Parathyroid adenoma (tissue), 2 donors: ENCODE results near the gene ADSL.

Experiments
- H2AFZ ChIP-seq: fragments of 300-600 bp; sonication (generic); one replicate; pipeline ENCODE4 v1.7.0; 2017; ENCODE audit warnings: antibody characterized with exemption, mild to moderate bottlenecking
- H3K27ac ChIP-seq: fragments of 300-600 bp; sonication (generic); one replicate; pipeline ENCODE4 v1.7.0; 2017
- H3K27me3 ChIP-seq: fragments of 300-600 bp; sonication (generic); one replicate; pipeline ENCODE4 v1.7.0; 2017; ENCODE audit warnings: low read length; ENCODE audit not compliant: control insufficient read depth, insufficient read depth
- H3K36me3 ChIP-seq: fragments of 300-600 bp; sonication (generic); one replicate; pipeline ENCODE4 v1.7.0; 2017; ENCODE audit warnings: low read length; ENCODE audit not compliant: control insufficient read depth, insufficient read depth
- H3K4me1 ChIP-seq: fragments of 300-600 bp; sonication (generic); one replicate; pipeline ENCODE4 v1.7.0; 2017; ENCODE audit warnings: control low read depth
- H3K4me2 ChIP-seq: fragments of 300-600 bp; sonication (generic); one replicate; pipeline ENCODE4 v1.7.0; 2017; ENCODE audit warnings: low read length
- H3K4me3 ChIP-seq: fragments of 300-600 bp; sonication (generic); one replicate; pipeline ENCODE4 v1.7.0; 2017; ENCODE audit warnings: low read depth, low read length
- H3K79me2 ChIP-seq: fragments of 300-600 bp; sonication (generic); one replicate; pipeline ENCODE4 v1.7.0; 2017; ENCODE audit warnings: control low read depth
- H3K9ac ChIP-seq: fragments of 300-600 bp; sonication (generic); one replicate; pipeline ENCODE4 v1.7.0; 2017; ENCODE audit warnings: mild to moderate bottlenecking
- H3K9me3 ChIP-seq: fragments of 300-600 bp; sonication (generic); one replicate; pipeline ENCODE4 v1.7.0; 2017; ENCODE audit warnings: low read length; ENCODE audit not compliant: control insufficient read depth
- CTCF ChIP-seq: fragments of 300-600 bp; sonication (generic); IDR thresholded peaks from one replicate; pipeline ENCODE4 v1.7.0; 2017; ENCODE audit warnings: antibody characterized with exemption, mild to moderate bottlenecking
- donor health status: primary hyperparathyroidism.

Gene ADSL

GRCh38 chr22:40326905-40327735 lies 19.2 kb upstream of the ADSL start:
- Histone ChIP-seq H3K4me2 (no peak overlapping the region), H3K4me1 (peaks cover 3% of the 10 kb centered on the region), H3K36me3 (no peaks in the 10 kb centered on the region), H3K27me3 (no peaks in the 10 kb centered on the region), H3K27ac (no peak overlapping the region), H3K4me3 (no peak overlapping the region), H3K79me2 (no peaks in the 10 kb centered on the region), H3K9ac (no peak overlapping the region), H3K9me3 (no peaks in the 10 kb centered on the region), H2AFZ (no peak overlapping the region)
- TF ChIP-seq CTCF: no peak

GRCh38 chr22:40328546-40329456 lies 17.5 kb upstream of the ADSL start:
- no peak overlapping the region for H3K27ac ChIP-seq
- H3K9me3 ChIP-seq: no peaks in the 10 kb centered on the region
- H3K4me1 ChIP-seq: peaks cover 3% of the 10 kb centered on the region
- no peak overlapping the region for H2AFZ ChIP-seq
- H3K4me2 ChIP-seq: no peak overlapping the region
- TF ChIP-seq CTCF: no peak
- no peaks in the 10 kb centered on the region for H3K79me2 ChIP-seq
- H3K4me3 ChIP-seq: no peak overlapping the region
- H3K27me3 ChIP-seq: no peaks in the 10 kb centered on the region
- H3K9ac ChIP-seq: no peak overlapping the region
- H3K36me3 ChIP-seq: no peaks in the 10 kb centered on the region

GRCh38 chr22:40329466-40329865 lies 16.8 kb upstream of the ADSL start:
- Histone ChIP-seq H3K79me2 (no peaks in the 10 kb centered on the region), H3K9ac (no peak overlapping the region), H3K4me3 (no peak overlapping the region), H3K9me3 (no peaks in the 10 kb centered on the region), H3K36me3 (no peaks in the 10 kb centered on the region), H3K27me3 (no peaks in the 10 kb centered on the region), H3K27ac (no peak overlapping the region), H2AFZ (no peak overlapping the region), H3K4me1 (peaks cover 3% of the 10 kb centered on the region), H3K4me2 (no peak overlapping the region)
- TF ChIP-seq CTCF: no peak

GRCh38 chr22:40330086-40330485 lies 16.2 kb upstream of the ADSL start:
- Histone ChIP-seq H3K9ac (no peak overlapping the region), H3K27me3 (no peaks in the 10 kb centered on the region), H3K36me3 (no peaks in the 10 kb centered on the region), H3K79me2 (no peaks in the 10 kb centered on the region), H3K4me2 (no peak overlapping the region), H3K4me3 (no peak overlapping the region), H3K27ac (no peak overlapping the region), H3K9me3 (no peaks in the 10 kb centered on the region), H2AFZ (no peak overlapping the region), H3K4me1 (peaks cover 3% of the 10 kb centered on the region)
- TF ChIP-seq CTCF: no peak
